K562 (cell line): ENCODE results near the gene NR5A2. TPM values are rescaled to one million over a fixed set of nuclear protein-coding genes. Genes with fewer than 3 reads are reported as not detected.
A peak's percentile ranks its signal among the peaks of the same experiment; 100 is the strongest.

Experiments used
- ATF7 ChIP-seq: fragments of 450-650 bp; IDR thresholded peaks from 2 replicates; pipeline ENCODE4 v1.7.1; 2014; ENCODE audit warnings: mild to moderate bottlenecking, moderate library complexity
- CBX2 ChIP-seq: fragments of 200-600 bp; sonication (generic); IDR thresholded peaks from one replicate; pipeline ENCODE4 v1.6.1; 2012; ENCODE audit warnings: mild to moderate bottlenecking, low read length, inconsistent platforms; ENCODE audit not compliant: insufficient read depth, poor library complexity, severe bottlenecking
- CHAMP1 ChIP-seq: fragments of 450-650 bp; IDR thresholded peaks from 2 replicates; pipeline ENCODE4 v1.6.1; 2016; ENCODE audit warnings: mild to moderate bottlenecking
- DEAF1 ChIP-seq: fragments of 450-650 bp; formaldehyde crosslinking; IDR thresholded peaks from 2 replicates; pipeline ENCODE4 v1.4.0; 2020; ENCODE audit warnings: mild to moderate bottlenecking, moderate library complexity
- FOXA3 ChIP-seq, 2 experiments: fragments of 450-650 bp in 1 of 2; sonication (generic) in 1 of 2; formaldehyde crosslinking; IDR thresholded peaks in 1 of 2; conservative IDR thresholded peaks in 1 of 2; 2 replicates each; pipeline versions ENCODE4 v1.4.0 to v1.8.0; 2020 to 2022; ENCODE audit warnings: mild to moderate bottlenecking in 2 of 2, missing genetic modification reagents in 1 of 2
- HSF4 ChIP-seq: fragments of 250-450 bp; sonication (Bioruptor Pico); IDR thresholded peaks from 2 replicates; pipeline ENCODE4 v2.1.2; 2022; ENCODE audit warnings: mild to moderate bottlenecking, moderate library complexity, borderline replicate concordance
- RBFOX2 ChIP-seq: fragments of 200-400 bp; formaldehyde crosslinking; IDR thresholded peaks from 2 replicates; pipeline ENCODE4 v1.6.1; 2017; ENCODE audit warnings: low read depth, mild to moderate bottlenecking, low read length, moderate library complexity
- SFPQ ChIP-seq: fragments of 200-400 bp; formaldehyde crosslinking; IDR thresholded peaks from 2 replicates; pipeline ENCODE4 v1.6.1; 2017; ENCODE audit warnings: mild to moderate bottlenecking, low read depth, low read length, moderate library complexity
- SRSF3 ChIP-seq: fragments of 200-400 bp; formaldehyde crosslinking; IDR thresholded peaks from 2 replicates; pipeline ENCODE4 v1.6.1; 2016; ENCODE audit warnings: mild to moderate bottlenecking, low read length, moderate library complexity; ENCODE audit not compliant: insufficient read depth
- SRSF7 ChIP-seq: fragments of 200-400 bp; formaldehyde crosslinking; optimal IDR thresholded peaks from 2 replicates; pipeline ENCODE3; 2017; ENCODE audit warnings: mild to moderate bottlenecking, low read depth, low read length
- THRB ChIP-seq: fragments of 450-650 bp; formaldehyde crosslinking; conservative IDR thresholded peaks from 2 replicates; pipeline ENCODE4 v1.4.0; 2022; ENCODE audit warnings: mild to moderate bottlenecking, missing genetic modification characterization
- YBX1 ChIP-seq: fragments of 450-650 bp; IDR thresholded peaks from 2 replicates; pipeline ENCODE4 v1.7.1; 2016; ENCODE audit warnings: mild to moderate bottlenecking
- ZBTB9 ChIP-seq: fragments of 450-650 bp; formaldehyde crosslinking; IDR thresholded peaks from 2 replicates; pipeline ENCODE4 v1.4.0; 2020; ENCODE audit warnings: mild to moderate bottlenecking, moderate library complexity
- polyA plus RNA-seq, 8 experiments: library from polyadenylated mRNA; depleted of rRNA in 4 of 8; stranded (reverse) in 5 of 8; unstranded in 3 of 8; fragments of >200 nt; fragmentation: Nextera tagmentation in 2 of 8; fragmentation: Illumina TruSeq in 1 of 8; extraction: Ambion mirVana in 2 of 8; extraction: Trizol in 1 of 8; gene quantifications; 2 replicates each; pipeline versions ENCODE4 v1.2.1 to v1.2.3, GENCODE V29; 2011 to 2014; ENCODE audit warnings: inconsistent platforms in 1 of 8, missing spikeins in 1 of 8
- total RNA-seq, 7 experiments: library from RNA; depleted of rRNA in 6 of 7; stranded (reverse); fragments of >200 nt in 6 of 7; fragmentation: Illumina TruSeq in 2 of 7; extraction: Trizol in 2 of 7; gene quantifications; 2 replicates each; pipeline versions ENCODE4 v1.2.1 to v1.2.3, GENCODE V29; 2011 to 2021; ENCODE audit warnings: low replicate concordance in 1 of 7

Gene NR5A2
- total and polyA plus RNA-seq, 9 of the 15 experiments (the other 6 are each of a cell fraction or from before 2014, with no cell fraction given), result 0.13 to 0.40 (median 0.29) TPM

- peak; percentile 94 for TF ChIP-seq ZBTB9 (CRISPR knock-in tag)
- no peak for TF ChIP-seq SFPQ
- TF ChIP-seq DEAF1 (CRISPR knock-in tag), result no peak
- TF ChIP-seq THRB, result peak; percentile 90; the same call in 1 of the 2 replicates
- TF ChIP-seq CBX2, result no peak
- no peak for TF ChIP-seq YBX1
- TF ChIP-seq RBFOX2, result no peak
- TF ChIP-seq ATF7, result peak; percentile 77; the same call in 1 of the 2 replicates
- TF ChIP-seq SRSF7, result no peak
- TF ChIP-seq CHAMP1, result peak; percentile 85
- no peak for TF ChIP-seq SRSF3
- TF ChIP-seq HSF4 (CRISPR knock-in tag), result no peak
- peak in 1 of 2 experiments; percentile 13; a peak in 1 of 4 replicates for TF ChIP-seq FOXA3 (CRISPR knock-in tag; conservative IDR thresholded peaks at IDR 0.05 in 1 of 2, IDR thresholded peaks at IDR 0.05 in 1 of 2)
These were observed 126.7 kb downstream of the NR5A2 start (continued) for GRCh38 chr1:200154069-200154767.
